HUES64 (cell line): ENCODE results near the gene CNPPD1.

Experiments
- H3K27ac ChIP-seq: 2 replicates; pipeline ENCODE4 v1.7.0; 2013; ENCODE audit warnings: low read depth, low read length, inconsistent platforms
- H3K27me3 ChIP-seq: 2 replicates; pipeline ENCODE4 v1.6.1; 2013; ENCODE audit warnings: mild to moderate bottlenecking, low read length; ENCODE audit not compliant: insufficient read depth
- H3K36me3 ChIP-seq: 2 replicates; pipeline ENCODE4 v1.6.1; 2013; ENCODE audit warnings: mild to moderate bottlenecking, low read length; ENCODE audit not compliant: insufficient read depth
- H3K4me1 ChIP-seq: 2 replicates; pipeline ENCODE4 v1.6.1; 2013; ENCODE audit warnings: mild to moderate bottlenecking, low read length, moderate library complexity; ENCODE audit not compliant: insufficient read depth
- H3K4me3 ChIP-seq: 2 replicates; pipeline ENCODE4 v1.5.1; 2013; ENCODE audit warnings: mild to moderate bottlenecking, low read length, moderate library complexity
- H3K9ac ChIP-seq: 2 replicates; pipeline ENCODE4 v1.6.1; 2013; ENCODE audit warnings: mild to moderate bottlenecking, low read depth, low read length
- H3K9me3 ChIP-seq: 2 replicates; pipeline ENCODE4 v1.6.1; 2013; ENCODE audit warnings: low read depth, low read length; ENCODE audit not compliant: insufficient read depth
- WGBS: fragments of 150-250, 120-280 bp; methylation state at CpG from one replicate; pipeline ENCODE4 v1.1.7; 2013; ENCODE audit warnings: missing lambda C conversion rate; 5-methylcytosine and 5-hydroxymethylcytosine counted together

Gene CNPPD1

DNA sequence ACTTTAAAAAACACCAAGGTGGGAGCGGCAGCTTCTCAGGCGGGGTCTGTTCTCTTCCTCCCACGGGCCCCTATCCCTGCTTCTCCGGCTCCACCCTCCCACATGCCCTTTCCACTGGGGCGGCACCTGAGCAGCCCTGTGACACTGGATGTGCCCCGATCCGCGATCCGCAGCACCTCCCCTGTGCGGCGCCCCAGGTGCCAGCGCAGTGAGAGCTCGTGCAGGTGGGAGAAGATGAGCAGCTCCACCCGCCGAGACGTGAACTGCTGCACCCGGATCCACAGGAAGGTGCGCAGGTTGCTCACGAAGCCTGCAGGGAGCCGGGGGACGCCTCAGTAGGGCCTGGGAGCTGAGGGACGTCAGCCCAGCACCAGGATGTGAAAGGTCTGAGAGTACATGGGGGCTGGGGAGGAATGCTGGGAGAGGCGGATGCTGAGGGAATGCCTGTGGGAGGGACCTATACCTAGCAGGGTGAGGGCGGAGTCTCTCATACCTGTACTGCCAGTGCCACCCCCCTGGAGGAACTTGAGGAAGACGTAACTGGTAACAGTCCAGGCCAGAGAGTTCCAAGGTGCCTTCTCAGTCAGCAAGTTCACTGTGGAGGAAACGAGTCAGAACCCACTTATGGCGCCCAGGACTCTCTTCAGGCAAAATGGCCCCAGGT lies 39.3 kb upstream of the CNPPD1 start:
- H3K36me3 ChIP-seq, result peaks cover 47% of the 10 kb centered on the region
- H3K4me1 ChIP-seq, result peaks cover 7% of the 10 kb centered on the region
- H3K4me3 ChIP-seq, result no peak overlapping the region
- no peaks in the 10 kb centered on the region for H3K9me3 ChIP-seq
- no peak overlapping the region for H3K9ac ChIP-seq
- no peaks in the 10 kb centered on the region for H3K27me3 ChIP-seq
- no peak overlapping the region for H3K27ac ChIP-seq
- WGBS, result 93% methylated on average over 27 of the region's 27 CpGs

DNA sequence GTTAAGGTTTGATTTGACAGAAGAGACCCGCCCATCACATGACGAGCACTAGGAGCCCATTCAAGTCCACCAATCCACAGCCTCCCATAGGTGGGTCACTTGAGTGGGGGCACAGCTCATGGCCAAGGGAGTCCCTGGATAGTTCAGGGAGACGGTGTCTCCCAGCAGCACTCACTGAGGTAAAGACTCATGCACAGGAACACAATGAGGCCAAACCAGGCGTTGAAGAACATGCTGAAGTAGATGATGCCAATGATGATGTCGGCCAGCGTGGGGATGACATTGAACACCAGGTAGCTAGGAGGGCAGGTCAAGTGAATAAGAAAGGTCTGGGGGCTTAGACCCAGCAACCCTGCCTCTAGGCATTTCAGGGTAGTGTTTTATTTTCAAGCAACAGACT lies 38.1 kb upstream of the CNPPD1 start:
- Histone ChIP-seq H3K27me3 (no peaks in the 10 kb centered on the region), H3K9ac (no peak overlapping the region), H3K4me1 (peaks cover 7% of the 10 kb centered on the region), H3K27ac (no peak overlapping the region), H3K9me3 (no peaks in the 10 kb centered on the region), H3K36me3 (peaks cover 49% of the 10 kb centered on the region), H3K4me3 (no peak overlapping the region)
- 95% methylated on average over 6 of the region's 6 CpGs for WGBS

DNA sequence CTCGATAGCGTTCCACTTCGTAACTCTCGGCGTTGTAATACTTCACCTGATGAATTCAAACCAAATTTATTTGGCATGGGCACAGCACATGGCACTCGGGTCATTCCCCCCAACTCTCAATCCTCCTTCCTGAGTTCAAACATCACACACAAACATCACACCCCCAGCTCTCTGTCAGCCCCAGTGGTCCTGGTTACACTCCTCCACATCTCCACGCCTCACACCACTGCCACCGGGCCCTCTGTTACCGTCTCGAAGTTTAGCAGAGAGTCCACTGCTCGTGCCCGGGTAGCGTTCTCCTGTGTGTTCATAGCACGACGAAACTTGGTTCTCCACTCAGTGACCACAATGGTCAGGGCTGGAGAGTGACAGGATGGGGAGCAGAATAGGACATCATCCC lies 37.4 kb upstream of the CNPPD1 start:
- Histone ChIP-seq H3K27ac (no peak overlapping the region), H3K4me1 (peaks cover 7% of the 10 kb centered on the region), H3K27me3 (no peaks in the 10 kb centered on the region), H3K36me3 (peaks cover 53% of the 10 kb centered on the region), H3K4me3 (no peak overlapping the region), H3K9me3 (no peaks in the 10 kb centered on the region), H3K9ac (no peak overlapping the region)
- WGBS, result 96% methylated on average over 15 of the region's 15 CpGs

DNA sequence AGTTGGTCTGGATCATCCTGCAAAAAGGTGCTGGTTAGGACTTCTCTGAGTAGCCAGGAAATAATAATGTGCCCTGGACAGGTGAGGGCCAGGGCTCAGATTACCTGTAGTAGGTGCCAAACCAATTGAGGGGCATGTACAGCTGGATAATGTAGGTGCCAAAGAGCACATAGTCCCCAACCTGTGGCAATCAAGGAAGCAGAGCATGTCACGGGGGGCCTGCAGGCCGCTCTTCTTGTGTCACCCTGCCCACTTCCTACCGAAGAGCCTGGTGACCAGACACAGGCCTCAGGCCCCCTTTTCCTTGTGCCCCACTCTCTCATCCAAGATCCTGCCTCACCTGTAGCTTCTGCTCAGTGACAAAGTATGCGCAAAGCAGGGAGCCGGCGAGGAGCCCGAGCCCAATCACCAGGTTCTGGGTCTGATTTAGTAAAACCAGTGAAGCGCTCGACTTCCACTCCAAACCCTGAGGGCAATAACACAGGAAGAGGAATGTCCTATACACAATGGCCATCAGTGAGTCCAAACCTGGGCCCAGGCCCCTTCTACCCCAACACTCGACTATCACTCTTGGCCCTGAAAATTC lies 36.9 kb upstream of the CNPPD1 start:
- peaks cover 7% of the 10 kb centered on the region for H3K4me1 ChIP-seq
- 97% methylated on average over 10 of the region's 10 CpGs for WGBS
- H3K36me3 ChIP-seq, result peaks cover 58% of the 10 kb centered on the region

DNA sequence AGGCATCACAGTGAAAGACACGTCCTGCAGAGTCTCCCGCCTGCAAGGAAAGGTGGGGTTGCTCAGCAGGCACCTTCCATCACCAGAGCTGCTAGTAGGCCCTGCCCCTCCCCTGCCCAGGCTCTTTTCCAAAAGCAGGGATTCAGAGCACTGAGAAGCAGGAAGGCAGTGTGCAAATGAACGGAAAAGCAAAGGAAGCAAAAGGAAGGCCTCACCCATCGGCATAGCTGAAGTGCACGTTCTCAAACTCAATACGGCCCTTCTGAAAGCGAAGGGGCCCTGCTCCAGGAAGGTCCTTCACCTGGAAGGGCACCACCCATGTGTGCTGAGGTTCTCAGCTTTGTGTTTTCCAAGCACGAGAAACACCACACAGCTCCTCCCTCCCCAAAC lies 36.3 kb upstream of the CNPPD1 start:
- Histone ChIP-seq H3K9ac (no peak overlapping the region), H3K4me3 (no peak overlapping the region), H3K27me3 (no peaks in the 10 kb centered on the region), H3K27ac (no peak overlapping the region), H3K9me3 (no peaks in the 10 kb centered on the region), H3K36me3 (peaks cover 64% of the 10 kb centered on the region), H3K4me1 (peaks cover 6% of the 10 kb centered on the region)
- WGBS, result 95% methylated on average over 8 of the region's 8 CpGs

More for the DNA sequence above, 36.9 kb upstream of the CNPPD1 start:
- no peak overlapping the region for H3K27ac ChIP-seq
- no peaks in the 10 kb centered on the region for H3K27me3 ChIP-seq
- no peaks in the 10 kb centered on the region for H3K9me3 ChIP-seq
- H3K4me3 ChIP-seq, result no peak overlapping the region
- H3K9ac ChIP-seq, result no peak overlapping the region

DNA sequence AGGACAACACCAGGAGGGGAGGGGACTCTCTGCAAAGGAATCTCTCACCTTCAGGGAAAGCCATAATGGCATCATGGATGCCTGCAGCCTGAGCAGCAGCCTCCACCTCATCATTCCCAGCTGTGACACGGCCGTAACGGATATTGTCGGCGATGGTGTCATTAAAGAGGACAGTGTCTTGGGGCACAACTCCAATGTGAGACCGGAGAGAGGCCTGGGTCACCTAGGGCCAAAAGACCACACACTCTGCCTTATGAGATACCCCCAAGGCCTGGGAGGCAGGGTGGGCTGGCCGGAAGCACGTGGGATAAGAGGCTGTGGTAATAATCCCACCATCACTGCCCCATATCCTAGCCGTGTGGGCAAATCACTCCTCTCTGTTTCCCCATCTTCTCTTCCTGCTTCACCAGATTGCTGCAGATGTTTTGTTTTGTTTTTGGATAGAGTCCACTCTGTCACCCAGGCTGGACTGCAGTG lies 34.2 kb upstream of the CNPPD1 start:
- no peaks in the 10 kb centered on the region for H3K27me3 ChIP-seq
- 92% methylated on average over 9 of the region's 9 CpGs for WGBS

DNA sequence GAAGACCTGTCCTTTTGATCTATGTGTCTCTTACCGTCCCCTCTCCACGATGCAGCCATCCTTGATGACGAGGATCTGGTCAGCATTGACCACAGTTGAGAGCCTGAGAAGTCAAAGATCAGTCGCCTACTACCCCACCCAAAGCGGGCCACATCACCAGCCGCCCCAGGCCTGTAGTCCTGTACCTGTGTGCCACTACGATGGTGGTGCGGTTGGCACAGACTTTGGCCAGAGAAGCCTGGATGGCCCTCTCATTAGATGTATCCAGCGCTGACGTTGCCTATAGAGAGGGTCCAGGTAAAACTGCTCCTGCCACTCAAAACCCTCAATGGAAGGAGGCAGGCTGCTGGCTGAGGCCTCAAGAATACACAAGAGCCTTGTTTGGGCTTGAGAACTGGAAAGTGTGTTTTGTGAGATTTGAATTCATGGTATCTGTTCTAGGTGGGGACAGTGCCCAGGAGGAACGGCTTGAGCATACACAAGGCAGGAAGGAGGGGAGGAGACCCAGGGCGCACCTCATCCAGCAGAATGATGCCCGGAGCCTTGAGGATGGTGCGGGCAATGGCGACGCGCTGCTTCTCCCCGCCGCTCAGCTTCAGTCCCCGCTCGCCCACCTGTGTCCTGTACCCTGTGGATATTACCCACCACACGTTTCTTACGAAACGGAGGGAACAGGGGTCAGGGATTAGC lies 33.6 kb upstream of the CNPPD1 start:
- WGBS, result 95% methylated on average over 24 of the region's 24 CpGs
- peaks cover 65% of the 10 kb centered on the region for H3K36me3 ChIP-seq
- H3K27me3 ChIP-seq, result no peaks in the 10 kb centered on the region
- H3K9me3 ChIP-seq, result no peaks in the 10 kb centered on the region
- H3K4me1 ChIP-seq, result 0 out of 2 replicates have a peak, but pooled peaks cover 3% of the 10 kb centered on the region
- no peak overlapping the region for H3K4me3 ChIP-seq
- H3K9ac ChIP-seq, result no peak overlapping the region
- no peak overlapping the region for H3K27ac ChIP-seq

More for the DNA sequence above, 34.2 kb upstream of the CNPPD1 start:
- no peak overlapping the region for H3K9ac ChIP-seq
- peaks cover 66% of the 10 kb centered on the region for H3K36me3 ChIP-seq
- no peak overlapping the region for H3K4me3 ChIP-seq
- H3K4me1 ChIP-seq, result 0 out of 2 replicates have a peak, but pooled peaks cover 3% of the 10 kb centered on the region
- no peak overlapping the region for H3K27ac ChIP-seq
- no peaks in the 10 kb centered on the region for H3K9me3 ChIP-seq

DNA sequence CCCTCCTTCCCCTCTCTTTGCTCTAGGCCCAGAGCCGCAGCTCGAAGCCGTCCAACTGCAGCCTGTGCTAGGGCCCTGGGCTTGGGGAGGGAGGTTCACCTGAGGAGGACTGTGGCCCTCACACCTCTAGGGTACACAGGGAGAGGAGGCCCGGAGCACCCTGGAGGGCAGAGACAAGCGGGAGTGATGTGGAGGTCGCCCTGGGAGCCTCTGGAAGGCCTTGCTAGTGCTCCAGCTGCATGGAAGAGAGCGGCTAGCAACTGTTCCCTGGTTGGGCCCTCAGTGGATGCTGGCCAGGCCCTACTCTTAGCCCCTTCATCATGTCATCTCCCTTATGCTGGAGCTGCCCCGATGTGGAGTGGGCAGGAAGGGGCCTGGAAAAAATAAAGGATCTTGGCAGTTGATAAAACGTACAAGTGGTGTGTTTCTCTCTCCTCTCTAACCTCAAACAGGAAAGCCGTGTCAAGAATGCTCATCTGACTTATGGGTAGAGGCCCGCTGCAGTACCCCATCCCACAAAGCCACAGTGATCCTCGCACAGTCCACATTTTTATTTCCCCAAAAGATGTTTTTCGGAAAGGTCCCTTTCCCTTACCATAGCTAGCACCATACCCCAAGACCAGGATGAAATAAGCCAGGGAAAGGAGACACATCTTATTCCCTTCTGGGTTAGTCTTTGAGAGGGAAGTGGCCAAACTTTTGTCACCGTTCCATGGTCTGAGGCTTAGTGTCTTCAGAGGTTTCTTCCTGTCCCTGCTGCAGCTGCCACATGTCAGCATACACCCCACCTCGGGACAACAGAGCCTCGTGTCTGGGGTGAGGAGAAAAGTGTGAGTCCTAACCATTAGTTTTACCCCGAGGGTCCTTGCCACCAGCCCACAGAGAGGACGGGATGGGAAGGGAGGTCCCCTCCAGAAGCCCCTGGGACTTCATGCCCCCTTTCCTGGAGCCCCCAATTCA lies 32.8 kb upstream of the CNPPD1 start:
- H3K36me3 ChIP-seq, result peaks cover 57% of the 10 kb centered on the region
- no peak overlapping the region for H3K27ac ChIP-seq
- WGBS, result 95% methylated on average over 17 of the region's 18 CpGs

DNA sequence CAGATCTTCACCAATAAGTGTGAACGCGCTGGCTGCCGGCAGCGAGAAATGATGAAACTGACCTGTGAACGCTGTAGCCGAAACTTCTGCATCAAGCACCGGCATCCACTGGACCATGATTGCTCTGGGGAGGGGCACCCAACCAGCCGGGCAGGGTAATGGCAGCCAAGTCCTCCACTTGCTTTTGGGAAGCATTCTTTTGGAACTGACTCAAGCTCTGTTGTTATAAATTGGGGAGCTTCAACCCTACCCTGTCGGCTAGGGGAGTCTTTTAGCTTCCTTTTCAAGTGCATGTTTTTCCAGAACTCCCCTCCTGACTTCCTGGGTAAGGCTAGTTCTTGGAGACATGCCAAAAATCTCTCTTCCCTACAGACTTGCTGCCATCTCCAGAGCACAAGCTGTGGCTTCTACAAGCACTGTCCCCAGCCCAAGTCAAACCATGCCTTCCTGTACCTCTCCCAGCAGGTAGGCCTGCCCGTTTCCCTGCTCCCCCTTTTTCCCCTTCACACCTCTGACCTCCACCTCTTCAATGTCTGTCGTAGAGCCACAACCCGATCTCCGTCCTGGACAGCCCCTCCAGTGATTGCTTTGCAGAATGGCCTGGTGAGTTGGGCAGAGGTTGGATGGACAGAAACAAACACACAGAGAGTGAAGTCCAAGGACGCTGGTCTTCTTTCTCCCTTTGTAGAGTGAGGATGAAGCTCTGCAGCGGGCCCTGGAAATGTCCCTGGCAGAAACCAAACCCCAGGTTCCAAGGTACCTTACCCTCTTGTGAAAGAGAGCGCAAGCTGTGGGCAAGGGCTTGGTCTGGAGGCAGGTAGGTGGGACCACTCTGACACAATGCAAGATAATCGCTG lies 31.4 kb upstream of the CNPPD1 start:
- 92% methylated on average over 17 of the region's 17 CpGs for WGBS
- Histone ChIP-seq H3K36me3 (peaks cover 43% of the 10 kb centered on the region), H3K27ac (no peak overlapping the region), H3K4me3 (no peak overlapping the region), H3K27me3 (no peaks in the 10 kb centered on the region), H3K9me3 (no peaks in the 10 kb centered on the region), H3K9ac (no peak overlapping the region), H3K4me1 (0 out of 2 replicates have a peak, but pooled peaks cover 3% of the 10 kb centered on the region)

More for the DNA sequence above, 32.8 kb upstream of the CNPPD1 start:
- no peak overlapping the region for H3K9ac ChIP-seq
- H3K4me1 ChIP-seq, result 0 out of 2 replicates have a peak, but pooled peaks cover 3% of the 10 kb centered on the region
- H3K4me3 ChIP-seq, result no peak overlapping the region
- no peaks in the 10 kb centered on the region for H3K9me3 ChIP-seq
- no peaks in the 10 kb centered on the region for H3K27me3 ChIP-seq
